HG03575 (cell line): ENCODE results near the gene PASK.
A peak's percentile ranks its signal among the peaks of the same experiment; 100 is the strongest.
"Not testable (repeated sequence)": the region's sequence is repeated elsewhere in the genome, so short reads cannot be mapped to it uniquely, and the experiment has no call there.

Source experiments
- ATAC-seq: cut with Tn5 transposase; IDR thresholded peaks from one replicate; pipeline ENCODE4 v1.9.1; 2021; ENCODE audit not compliant: unreplicated experiment, insufficient number of reproducible peaks, low FRiP score; ENCODE audit errors: extremely low read depth

Gene PASK

DNA sequence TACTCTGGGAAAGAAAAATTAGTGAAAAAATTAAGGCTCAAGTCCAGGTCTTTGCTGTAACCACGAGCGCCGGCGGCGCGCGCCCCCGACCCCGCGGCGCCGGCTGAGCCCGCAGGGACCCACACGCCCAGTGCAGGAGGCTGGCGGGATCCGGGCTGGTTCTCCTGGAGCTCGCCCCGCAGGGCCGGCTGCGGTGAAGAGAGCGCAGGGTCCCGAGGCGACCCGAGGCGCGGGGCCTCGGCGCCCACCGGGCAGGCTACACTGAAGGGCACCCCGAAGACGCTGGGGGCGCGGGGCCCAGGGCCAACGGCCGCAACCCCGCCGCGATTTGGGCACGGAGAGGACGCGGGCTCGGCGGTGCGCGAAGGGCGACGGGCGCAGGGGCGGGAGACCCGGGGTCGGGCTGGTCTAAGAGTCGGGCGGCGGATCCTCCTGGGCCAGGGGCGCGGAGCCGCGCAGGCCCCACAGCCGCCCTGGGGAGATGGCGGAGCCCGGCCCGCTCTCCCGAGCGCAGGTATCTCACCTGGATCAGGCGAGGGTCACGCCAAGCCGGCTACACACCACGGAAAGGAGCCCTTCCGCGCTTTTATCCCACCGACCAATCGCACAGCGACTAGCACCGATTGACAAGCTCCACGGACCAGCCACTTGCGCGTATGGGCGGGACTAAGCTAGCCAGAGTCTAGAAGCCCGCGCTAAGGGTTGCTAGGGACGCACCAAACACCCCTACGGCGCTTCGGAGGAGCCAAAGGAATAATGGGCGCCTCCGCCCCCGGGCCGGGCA, at the start of gene PASK:
PASK (minus strand) TSS at position 582 of the 784 bp plus-strand sequence. CDS start 6,440 bp downstream, outside the sequence.
- peak; percentile 41 for ATAC-seq

DNA sequence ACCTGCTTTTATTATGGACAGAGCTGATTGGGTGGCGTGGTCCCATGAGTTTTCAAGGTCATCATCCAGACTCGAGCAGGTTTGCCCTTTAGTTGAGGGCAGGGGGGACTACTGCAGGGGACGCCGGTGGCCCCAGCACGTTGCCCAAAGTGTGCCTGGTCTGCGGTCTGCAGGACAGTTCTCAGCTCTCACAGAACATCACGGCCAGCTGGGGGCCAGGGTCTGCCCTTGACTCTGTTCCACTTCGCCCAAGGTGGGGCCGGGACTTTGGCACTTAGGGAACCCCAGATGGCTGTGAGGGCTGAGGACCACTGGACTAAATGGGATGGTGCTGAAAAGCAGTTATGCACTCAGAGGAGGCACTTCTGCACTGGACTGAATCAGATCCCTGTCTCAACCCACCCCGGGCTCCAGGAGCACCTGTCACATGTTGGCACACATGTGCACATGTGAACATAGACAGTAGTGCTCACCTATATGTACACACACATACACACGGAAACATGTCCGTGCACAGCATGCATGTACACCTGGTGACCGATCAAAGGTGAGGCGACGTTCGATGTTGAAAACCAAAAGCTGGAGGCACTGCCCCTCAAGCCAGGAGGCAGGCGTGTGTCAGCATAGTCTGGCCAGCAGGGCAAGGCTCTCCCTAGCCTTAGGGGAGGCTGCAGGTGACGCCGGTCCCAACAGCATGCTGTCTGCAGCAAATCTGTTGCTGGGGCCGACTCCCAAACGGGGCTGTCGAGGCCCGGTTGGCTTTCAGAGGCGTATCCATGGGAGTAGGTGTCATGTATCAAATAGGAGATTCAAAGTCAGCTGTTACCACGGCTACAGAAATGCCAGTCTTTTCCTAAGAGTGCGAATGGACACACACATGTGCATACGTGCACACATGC, 49.4 kb upstream of the PASK start:
- ATAC-seq: no peak

DNA sequence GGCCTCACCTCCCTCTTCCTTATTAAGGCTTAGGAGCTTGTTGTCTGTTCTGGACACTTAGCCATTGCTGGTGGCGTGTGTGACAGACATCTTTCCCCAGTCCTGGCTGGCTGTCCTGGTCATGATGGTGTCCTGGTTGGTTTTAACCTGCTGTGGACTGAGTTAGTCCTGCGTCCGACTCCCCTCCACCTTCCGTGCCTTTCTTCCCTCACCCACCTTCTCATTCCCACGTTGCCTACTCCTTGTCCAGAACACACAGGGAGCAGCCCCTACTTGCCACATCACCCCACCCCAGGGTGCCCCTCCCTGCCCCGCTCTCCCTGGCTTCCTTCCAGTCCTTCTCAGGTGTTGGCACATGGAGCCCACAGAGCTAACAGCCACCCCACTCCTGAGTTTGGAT, 48.7 kb upstream of the PASK start:
- ATAC-seq: no peak

DNA sequence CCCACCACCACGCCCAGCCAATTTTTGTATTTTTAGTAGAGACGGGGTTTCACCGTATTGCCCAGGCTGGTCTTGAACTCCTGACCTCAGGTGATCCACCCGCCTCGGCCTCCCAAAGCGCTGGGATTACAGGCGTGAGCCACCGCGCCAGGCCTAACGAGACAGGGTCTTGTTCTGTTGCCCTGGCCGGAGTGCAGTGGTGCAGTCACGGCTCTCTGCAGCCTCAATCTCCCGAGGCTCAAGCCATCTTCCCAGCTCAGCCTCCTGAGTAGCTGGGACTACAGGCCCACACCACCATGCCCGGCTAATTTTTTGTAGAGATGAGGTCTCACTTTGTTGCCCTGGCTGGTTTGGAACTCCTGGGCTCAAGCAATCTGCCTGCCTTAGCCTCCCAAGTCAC, 48.0 kb upstream of the PASK start:
- ATAC-seq: not testable (repeated sequence)

DNA sequence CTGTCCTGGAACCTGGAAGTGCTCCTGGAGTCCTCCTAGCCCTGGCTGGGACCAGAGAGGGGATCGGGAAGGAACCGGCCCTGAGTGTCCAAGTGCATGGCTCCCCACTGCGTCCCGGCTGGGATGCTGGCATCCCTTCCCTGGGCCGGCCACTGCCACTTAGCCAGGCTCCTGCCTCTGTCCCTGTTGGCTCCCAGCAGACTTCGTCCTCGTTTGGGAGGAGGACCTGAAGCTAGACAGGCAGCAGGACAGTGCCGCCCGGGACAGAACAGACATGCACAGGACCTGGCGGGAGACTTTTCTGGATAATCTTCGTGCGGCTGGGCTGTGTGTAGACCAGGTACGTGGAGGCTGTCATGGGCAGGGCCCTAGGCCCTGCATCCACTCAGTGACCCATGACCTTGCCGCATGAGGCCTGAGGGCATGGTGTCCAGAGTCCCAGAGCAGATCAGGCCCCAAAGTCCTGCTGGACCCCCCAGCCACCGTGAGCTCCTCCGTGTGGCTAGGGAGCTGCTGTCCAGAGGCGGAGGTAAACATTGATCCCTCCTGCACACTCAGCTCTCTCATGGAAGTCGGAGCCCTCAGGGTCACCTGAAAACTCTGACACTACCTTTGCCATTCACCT, 46.3 kb upstream of the PASK start:
- ATAC-seq: no peak

DNA sequence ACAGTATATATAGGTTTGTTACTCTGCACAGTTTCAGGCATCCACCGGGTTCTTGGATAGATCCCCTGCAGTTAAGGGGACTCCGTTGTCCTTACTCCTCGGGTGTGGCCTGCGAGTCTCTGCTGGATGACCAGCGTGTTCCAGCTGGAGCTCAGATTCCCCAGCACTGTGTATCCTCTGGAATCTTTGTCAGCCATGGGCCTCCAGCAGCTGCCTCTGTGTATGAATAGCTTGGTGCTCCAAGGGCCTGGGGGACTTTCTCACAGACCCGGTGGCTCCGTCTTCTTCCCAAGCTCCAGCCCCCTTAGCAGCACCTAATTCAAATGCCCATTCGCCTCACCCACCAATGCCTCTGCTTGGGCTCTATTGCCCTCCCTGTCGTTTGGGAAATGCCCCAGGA, 45.5 kb upstream of the PASK start:
- ATAC-seq: no peak

GRCh38 chr2:241193271-241193670, 44.0 kb upstream of the PASK start:
- no peak for ATAC-seq

DNA sequence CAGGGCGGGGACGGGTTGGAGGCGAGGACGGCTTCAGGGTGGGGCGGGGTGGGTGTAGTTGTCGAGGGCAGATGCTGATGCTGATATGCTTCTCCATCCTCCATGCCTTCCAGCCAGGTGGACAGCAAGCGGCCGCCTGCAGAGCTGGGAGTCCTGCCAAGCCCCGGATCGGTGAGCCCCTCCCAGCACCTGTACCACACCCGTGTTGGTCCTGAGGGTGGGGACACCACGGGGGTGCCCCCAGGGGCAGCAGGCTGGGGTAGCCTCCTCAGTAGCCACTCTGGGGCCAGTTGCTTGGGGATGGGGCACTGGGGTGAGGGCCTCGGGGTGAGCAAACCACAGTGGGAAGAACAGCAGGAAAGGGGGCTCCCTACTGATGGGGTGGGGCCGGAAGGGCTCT, 41.8 kb upstream of the PASK start:
- ATAC-seq: no peak

DNA sequence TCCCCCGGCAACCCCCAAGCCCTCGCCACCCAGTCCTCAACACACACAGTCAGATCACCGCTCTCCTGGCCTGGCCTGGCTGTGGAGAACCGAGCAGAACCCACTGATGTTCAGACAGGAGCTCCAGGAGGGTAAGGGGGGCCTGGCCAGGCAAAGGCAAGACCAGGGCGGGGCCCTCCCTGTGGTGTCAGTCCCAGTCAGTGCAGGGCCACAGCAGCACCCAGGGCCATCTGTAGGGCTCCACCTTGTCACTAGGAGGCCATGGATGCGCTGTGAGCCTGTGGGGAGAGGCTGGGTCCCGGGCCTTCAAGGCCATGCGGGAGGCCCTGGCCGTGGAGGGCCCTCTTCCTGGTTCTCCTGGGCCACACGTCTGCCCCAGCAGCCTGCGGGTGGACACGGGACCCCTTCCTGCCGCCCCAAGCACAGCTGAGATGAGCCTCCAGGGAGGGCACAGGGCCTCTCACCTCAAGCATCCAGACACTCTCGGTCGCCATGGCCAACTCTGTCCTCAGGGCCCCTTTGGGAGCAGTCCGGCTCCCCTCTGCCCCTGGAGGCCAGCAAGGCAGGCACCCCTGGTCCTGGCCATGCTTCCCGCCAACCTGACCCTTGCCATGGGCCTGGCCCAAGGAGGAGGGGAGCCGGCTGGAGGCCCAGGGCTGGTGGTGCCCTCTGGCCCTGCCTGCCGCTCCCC, 41.2 kb upstream of the PASK start:
- ATAC-seq: no peak

DNA sequence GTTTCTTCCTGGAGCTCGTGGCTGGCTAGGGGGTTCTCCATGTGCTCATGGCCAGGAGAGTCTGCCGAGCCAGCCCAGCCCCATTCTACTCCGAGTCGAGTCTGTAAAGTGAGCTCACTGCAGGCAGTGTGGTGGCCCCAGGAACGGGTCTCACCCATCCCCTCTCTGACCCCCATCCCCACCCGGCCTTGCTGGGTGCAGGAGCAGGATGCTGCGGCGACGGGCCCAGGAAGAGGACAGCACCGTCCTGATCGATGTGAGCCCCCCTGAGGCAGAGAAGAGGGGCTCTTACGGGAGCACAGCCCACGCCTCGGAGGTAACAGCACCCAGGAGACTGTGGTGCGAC, 40.6 kb upstream of the PASK start:
- ATAC-seq: no peak

DNA sequence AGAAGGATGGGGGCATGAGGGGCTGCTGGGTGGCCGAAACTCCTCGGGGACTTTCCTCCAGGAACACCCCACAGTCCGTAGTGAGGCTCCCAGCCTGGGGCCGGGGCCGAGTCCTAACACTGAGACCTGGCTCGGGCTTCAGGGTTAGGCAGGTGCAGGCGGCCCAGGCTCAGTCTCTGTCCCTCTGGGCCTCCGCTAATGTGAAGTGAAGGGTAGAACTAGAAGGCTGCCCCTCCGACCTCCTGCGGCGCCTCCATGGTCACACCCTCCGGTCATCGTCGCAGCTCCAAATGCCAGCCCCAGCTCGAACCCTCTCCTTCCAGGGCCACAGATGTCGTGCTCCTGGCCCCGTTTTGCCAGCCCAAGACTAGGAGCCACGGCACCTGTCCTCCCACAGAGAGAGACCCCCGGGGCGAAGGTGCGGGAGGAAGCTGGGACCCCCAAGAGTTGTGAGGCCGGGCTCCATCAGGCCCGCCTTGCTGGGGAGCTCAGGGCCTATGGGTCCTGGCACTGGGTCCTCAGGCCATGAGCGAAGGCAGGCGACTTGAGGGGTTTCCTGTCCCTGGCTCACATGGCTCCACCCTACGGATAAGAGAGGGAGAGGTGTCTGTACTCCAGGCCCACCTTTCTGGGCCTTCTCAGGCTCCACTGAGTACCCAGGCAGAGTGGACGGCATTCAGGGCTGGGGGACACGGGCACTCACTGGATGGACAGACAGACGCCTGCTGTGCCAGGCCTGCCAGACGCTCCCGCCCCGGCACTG, 40.0 kb upstream of the PASK start:
- no peak for ATAC-seq

DNA sequence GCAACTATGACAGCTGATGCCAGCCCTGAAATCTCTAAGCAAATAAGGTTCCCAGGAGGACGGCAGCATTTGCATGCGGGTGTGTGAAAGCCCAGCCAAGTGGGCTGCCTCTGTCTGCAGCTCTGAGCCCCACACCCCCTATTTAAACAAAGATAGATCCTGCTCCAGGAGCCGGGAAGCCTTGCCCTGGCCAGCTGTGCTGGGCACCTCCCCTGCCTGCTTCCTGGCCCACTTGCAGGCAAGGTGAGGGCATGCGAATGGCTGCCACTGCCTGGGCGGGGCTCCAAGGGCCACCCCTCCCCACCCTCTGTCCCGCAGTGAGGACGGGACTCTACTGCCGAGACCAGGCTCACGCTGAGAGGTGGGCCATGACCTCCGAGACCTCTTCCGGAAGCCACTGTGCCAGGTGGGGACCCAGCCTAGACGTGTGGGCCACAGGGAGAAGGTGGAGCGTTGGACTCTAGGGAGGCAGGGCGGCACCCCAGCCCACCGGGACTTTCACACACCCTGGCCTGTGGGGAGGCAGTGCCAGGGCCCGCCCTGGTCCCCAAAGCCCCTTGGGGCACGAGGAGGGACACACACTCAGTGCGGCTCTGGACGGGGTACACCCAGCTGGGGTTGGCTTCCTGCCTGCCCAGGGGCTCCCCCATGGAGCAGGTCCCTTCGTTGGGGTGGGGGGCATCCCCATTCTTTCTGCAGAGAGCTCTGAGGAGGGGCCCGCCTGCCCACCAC, 39.3 kb upstream of the PASK start, which contains the start of gene ANO7:
ANO7 (plus strand) TSS at position 317 of the 732 bp plus-strand sequence. CDS start 1,387 bp downstream, outside the sequence.
- ATAC-seq: no peak

- ATAC-seq: no peak
Observed at GRCh38 chr2:241187918-241188234, 38.6 kb upstream of the PASK start.

GRCh38 chr2:241187101-241187917, 38.0 kb upstream of the PASK start:
- ATAC-seq: no peak

DNA sequence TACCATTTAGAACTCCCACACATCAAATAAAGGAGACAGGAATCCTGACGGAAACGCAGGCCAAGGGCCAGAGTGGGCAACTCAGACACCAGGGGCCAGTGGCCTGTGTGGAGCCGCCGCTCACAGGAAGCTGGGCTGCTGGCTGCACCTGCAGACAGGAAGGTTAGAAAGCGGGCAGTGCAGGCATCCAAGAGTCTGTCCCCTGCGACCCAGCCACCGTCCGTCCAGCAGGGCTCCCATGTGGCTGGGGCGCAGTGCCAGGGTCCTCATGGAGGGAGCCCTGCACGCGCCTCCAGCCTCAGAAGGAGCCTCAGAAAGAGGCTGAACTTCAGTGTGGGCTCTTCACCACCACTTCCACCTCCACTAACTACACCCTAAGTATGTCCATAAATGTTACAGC, 36.7 kb upstream of the PASK start:
- ATAC-seq: no peak

DNA sequence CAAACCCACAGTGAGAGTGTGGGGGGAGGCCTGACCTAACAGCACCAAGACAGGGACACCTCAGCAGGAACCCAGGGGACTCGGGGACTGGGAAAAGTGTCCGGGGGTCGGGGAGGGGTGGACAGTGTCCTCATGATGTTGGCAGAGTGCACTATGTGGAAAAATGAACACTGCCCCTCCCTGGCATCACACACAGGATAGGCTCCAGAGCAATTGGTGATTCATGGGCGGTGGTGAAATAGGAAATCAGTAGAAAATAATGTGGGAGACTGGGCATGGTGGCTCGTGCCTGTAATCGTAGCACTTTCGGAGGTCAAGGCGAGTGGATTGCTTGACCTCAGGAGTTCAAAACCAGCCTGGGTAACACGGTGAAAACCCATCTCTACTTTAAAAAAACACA, 35.6 kb upstream of the PASK start:
- ATAC-seq: no peak

- no peak for ATAC-seq
Observed at GRCh38 chr2:241183221-241183620, 33.9 kb upstream of the PASK start.
